ENCODE results near the gene PRDX4.

DNA sequence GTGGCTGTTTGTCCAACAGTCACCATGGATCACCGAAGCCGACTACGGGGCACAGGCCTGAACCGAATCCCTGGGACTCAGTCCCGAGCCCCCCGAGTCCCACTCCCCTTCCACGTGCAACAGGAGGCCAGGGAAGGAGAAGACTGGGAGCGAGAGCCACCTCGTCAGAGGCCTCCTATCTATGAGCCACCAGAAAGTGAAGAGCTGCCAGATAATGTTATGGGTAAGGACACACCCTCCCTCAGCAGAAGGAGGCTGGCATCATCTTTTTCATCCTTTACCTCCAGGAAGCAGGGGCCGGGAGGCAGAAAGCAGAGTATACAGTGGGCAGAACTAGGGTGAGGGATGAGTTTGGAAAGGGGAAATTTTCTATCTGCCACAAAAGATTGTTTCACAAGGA lies 2.8 kb upstream of the PRDX4 start:
- TF ChIP-seq CHD2 (IDR thresholded peaks at IDR 0.05; ENCODE audit: borderline replicate concordance, low read depth, low read length) (no peak), MTA3 (IDR thresholded peaks at IDR 0.05; ENCODE audit: borderline replicate concordance, low read length) (no peak), POLR2A (IDR thresholded peaks at IDR 0.05; ENCODE audit: low read depth, low read length) (no peak), TAF1 (IDR thresholded peaks at IDR 0.05; ENCODE audit: borderline replicate concordance, low read depth, low read length) (no peak), CREB1 (IDR thresholded peaks at IDR 0.05; ENCODE audit: low read depth) (no peak), NR2F1 (conservative IDR thresholded peaks at IDR 0.05) (no peak), RB1 (IDR thresholded peaks at IDR 0.05; ENCODE audit: borderline replicate concordance) (no peak), EED (IDR thresholded peaks at IDR 0.05; ENCODE audit: low read depth) (no peak), RFX5 (IDR thresholded peaks at IDR 0.05; ENCODE audit: low read depth, low read length) (no peak), CBFB (IDR thresholded peaks at IDR 0.05; ENCODE audit: low read depth) (no peak), EP300 (IDR thresholded peaks at IDR 0.05; ENCODE audit: borderline replicate concordance in 1 of 2, control insufficient read depth in 1 of 2, low read depth in 2 of 2, low read length in 2 of 2) (no peak)
- TF ChIP-seq, protein P1, sequence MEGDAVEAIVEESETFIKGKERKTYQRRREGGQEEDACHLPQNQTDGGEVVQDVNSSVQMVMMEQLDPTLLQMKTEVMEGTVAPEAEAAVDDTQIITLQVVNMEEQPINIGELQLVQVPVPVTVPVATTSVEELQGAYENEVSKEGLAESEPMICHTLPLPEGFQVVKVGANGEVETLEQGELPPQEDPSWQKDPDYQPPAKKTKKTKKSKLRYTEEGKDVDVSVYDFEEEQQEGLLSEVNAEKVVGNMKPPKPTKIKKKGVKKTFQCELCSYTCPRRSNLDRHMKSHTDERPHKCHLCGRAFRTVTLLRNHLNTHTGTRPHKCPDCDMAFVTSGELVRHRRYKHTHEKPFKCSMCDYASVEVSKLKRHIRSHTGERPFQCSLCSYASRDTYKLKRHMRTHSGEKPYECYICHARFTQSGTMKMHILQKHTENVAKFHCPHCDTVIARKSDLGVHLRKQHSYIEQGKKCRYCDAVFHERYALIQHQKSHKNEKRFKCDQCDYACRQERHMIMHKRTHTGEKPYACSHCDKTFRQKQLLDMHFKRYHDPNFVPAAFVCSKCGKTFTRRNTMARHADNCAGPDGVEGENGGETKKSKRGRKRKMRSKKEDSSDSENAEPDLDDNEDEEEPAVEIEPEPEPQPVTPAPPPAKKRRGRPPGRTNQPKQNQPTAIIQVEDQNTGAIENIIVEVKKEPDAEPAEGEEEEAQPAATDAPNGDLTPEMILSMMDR (IDR thresholded peaks at IDR 0.05 in 2 of 3, conservative IDR thresholded peaks at IDR 0.05 in 1 of 3; ENCODE audit: control insufficient read depth in 2 of 3, extremely low read depth in 1 of 3, insufficient read depth in 1 of 3, low read depth in 3 of 3, low read length in 3 of 3): no peak
- TF ChIP-seq, protein P2, sequence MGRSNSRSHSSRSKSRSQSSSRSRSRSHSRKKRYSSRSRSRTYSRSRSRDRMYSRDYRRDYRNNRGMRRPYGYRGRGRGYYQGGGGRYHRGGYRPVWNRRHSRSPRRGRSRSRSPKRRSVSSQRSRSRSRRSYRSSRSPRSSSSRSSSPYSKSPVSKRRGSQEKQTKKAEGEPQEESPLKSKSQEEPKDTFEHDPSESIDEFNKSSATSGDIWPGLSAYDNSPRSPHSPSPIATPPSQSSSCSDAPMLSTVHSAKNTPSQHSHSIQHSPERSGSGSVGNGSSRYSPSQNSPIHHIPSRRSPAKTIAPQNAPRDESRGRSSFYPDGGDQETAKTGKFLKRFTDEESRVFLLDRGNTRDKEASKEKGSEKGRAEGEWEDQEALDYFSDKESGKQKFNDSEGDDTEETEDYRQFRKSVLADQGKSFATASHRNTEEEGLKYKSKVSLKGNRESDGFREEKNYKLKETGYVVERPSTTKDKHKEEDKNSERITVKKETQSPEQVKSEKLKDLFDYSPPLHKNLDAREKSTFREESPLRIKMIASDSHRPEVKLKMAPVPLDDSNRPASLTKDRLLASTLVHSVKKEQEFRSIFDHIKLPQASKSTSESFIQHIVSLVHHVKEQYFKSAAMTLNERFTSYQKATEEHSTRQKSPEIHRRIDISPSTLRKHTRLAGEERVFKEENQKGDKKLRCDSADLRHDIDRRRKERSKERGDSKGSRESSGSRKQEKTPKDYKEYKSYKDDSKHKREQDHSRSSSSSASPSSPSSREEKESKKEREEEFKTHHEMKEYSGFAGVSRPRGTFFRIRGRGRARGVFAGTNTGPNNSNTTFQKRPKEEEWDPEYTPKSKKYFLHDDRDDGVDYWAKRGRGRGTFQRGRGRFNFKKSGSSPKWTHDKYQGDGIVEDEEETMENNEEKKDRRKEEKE (IDR thresholded peaks at IDR 0.05): no peak
- TF ChIP-seq, protein P3, sequence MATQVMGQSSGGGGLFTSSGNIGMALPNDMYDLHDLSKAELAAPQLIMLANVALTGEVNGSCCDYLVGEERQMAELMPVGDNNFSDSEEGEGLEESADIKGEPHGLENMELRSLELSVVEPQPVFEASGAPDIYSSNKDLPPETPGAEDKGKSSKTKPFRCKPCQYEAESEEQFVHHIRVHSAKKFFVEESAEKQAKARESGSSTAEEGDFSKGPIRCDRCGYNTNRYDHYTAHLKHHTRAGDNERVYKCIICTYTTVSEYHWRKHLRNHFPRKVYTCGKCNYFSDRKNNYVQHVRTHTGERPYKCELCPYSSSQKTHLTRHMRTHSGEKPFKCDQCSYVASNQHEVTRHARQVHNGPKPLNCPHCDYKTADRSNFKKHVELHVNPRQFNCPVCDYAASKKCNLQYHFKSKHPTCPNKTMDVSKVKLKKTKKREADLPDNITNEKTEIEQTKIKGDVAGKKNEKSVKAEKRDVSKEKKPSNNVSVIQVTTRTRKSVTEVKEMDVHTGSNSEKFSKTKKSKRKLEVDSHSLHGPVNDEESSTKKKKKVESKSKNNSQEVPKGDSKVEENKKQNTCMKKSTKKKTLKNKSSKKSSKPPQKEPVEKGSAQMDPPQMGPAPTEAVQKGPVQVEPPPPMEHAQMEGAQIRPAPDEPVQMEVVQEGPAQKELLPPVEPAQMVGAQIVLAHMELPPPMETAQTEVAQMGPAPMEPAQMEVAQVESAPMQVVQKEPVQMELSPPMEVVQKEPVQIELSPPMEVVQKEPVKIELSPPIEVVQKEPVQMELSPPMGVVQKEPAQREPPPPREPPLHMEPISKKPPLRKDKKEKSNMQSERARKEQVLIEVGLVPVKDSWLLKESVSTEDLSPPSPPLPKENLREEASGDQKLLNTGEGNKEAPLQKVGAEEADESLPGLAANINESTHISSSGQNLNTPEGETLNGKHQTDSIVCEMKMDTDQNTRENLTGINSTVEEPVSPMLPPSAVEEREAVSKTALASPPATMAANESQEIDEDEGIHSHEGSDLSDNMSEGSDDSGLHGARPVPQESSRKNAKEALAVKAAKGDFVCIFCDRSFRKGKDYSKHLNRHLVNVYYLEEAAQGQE (IDR thresholded peaks at IDR 0.05; ENCODE audit: low read depth, low read length): no peak

Data from GM12878 (cell line).